RWPE2 (cell line): ENCODE measurements around the gene ME2.

ENCODE experiments used
- ATAC-seq: fragments of 200-7000 bp; cut with Tn5 transposase; 3 replicates; pipeline ENCODE4 v1.9.1; 2021; ENCODE audit warnings: low read depth
- DNase-seq: peaks from one replicate; pipeline ENCODE4 v3.0.0-alpha.2; 2020; ENCODE audit warnings: low spot score
- H3K27ac ChIP-seq: fragments of 450-650 bp; 2 replicates; pipeline ENCODE4 v1.5.1; 2017; ENCODE audit warnings: mild to moderate bottlenecking; ENCODE audit not compliant: poor library complexity, severe bottlenecking
- H3K27me3 ChIP-seq: fragments of 250-450 bp; sonication (Bioruptor Pico); 2 replicates; pipeline ENCODE4 v1.5.1; 2021; ENCODE audit warnings: mild to moderate bottlenecking, moderate library complexity; ENCODE audit not compliant: insufficient read depth, poor library complexity, severe bottlenecking
- H3K36me3 ChIP-seq: fragments of 250-450 bp; sonication (Bioruptor Pico); 2 replicates; pipeline ENCODE4 v1.5.1; 2020; ENCODE audit warnings: low read depth, mild to moderate bottlenecking, moderate library complexity
- H3K4me1 ChIP-seq: fragments of 250-450 bp; sonication (Bioruptor Pico); 2 replicates; pipeline ENCODE4 v1.5.1; 2021; ENCODE audit warnings: mild to moderate bottlenecking, moderate library complexity; ENCODE audit not compliant: insufficient read depth, poor library complexity, severe bottlenecking
- H3K4me3 ChIP-seq: fragments of 250-450 bp; sonication (Bioruptor Pico); 2 replicates; pipeline ENCODE4 v1.5.1; 2021; ENCODE audit warnings: mild to moderate bottlenecking, moderate library complexity; ENCODE audit not compliant: severe bottlenecking
- H3K9me3 ChIP-seq: fragments of 250-450 bp; sonication (Bioruptor Pico); 2 replicates; pipeline ENCODE4 v1.5.1; 2021; ENCODE audit warnings: mild to moderate bottlenecking, moderate library complexity; ENCODE audit not compliant: severe bottlenecking
- CTCF ChIP-seq: fragments of 450-650 bp; IDR thresholded peaks from one replicate; pipeline ENCODE4 v1.5.1; 2017; ENCODE audit warnings: mild to moderate bottlenecking, moderate library complexity; ENCODE audit not compliant: poor library complexity, severe bottlenecking

The ME2 gene

GRCh38 chr18:50911006-50911405 is 32.1 kb downstream of the ME2 start:
- peaks cover 12% of the 10 kb centered on the region; the same call in 1 of the 2 replicates for H3K36me3 ChIP-seq
- DNase-seq, result no peak

GRCh38 chr18:50917021-50917420 is 38.1 kb downstream of the ME2 start:
- DNase-seq, result no peak
- Histone ChIP-seq H3K9me3 (no peaks in the 10 kb centered on the region), H3K4me1 (no peaks in the 10 kb centered on the region), H3K36me3 (peaks cover 20% of the 10 kb centered on the region; the same call in 1 of the 2 replicates), H3K4me3 (no peak overlapping the region), H3K27ac (no peak overlapping the region), H3K27me3 (no peaks in the 10 kb centered on the region)
- ATAC-seq, result no peak
- no peak for TF ChIP-seq CTCF

More at GRCh38 chr18:50911006-50911405, 32.1 kb downstream of the ME2 start:
- Histone ChIP-seq H3K27me3 (no peaks in the 10 kb centered on the region), H3K4me3 (no peak overlapping the region), H3K27ac (no peak overlapping the region), H3K4me1 (no peaks in the 10 kb centered on the region), H3K9me3 (no peaks in the 10 kb centered on the region)
- ATAC-seq, result no peak
- no peak for TF ChIP-seq CTCF

GRCh38 chr18:50918153-50918552 is 39.2 kb downstream of the ME2 start:
- no peaks in the 10 kb centered on the region for H3K27me3 ChIP-seq
- H3K4me3 ChIP-seq, result no peak overlapping the region
- H3K4me1 ChIP-seq, result no peaks in the 10 kb centered on the region
- H3K36me3 ChIP-seq, result peaks cover 14% of the 10 kb centered on the region; the same call in 1 of the 2 replicates
- ATAC-seq (no peak), DNase-seq (no peak)
- no peak for TF ChIP-seq CTCF
- no peak overlapping the region for H3K27ac ChIP-seq
- H3K9me3 ChIP-seq, result no peaks in the 10 kb centered on the region

GRCh38 chr18:50924372-50924771 is 45.5 kb downstream of the ME2 start:
- no peak overlapping the region for H3K4me3 ChIP-seq
- ATAC-seq (no peak), DNase-seq (no peak)
- H3K9me3 ChIP-seq, result no peaks in the 10 kb centered on the region
- no peaks in the 10 kb centered on the region for H3K27me3 ChIP-seq
- H3K27ac ChIP-seq, result no peak overlapping the region
- TF ChIP-seq CTCF, result no peak
- H3K4me1 ChIP-seq, result no peaks in the 10 kb centered on the region
- H3K36me3 ChIP-seq, result peaks cover 40% of the 10 kb centered on the region

GRCh38 chr18:50926521-50926920 is 47.6 kb downstream of the ME2 start:
- peaks cover 27% of the 10 kb centered on the region for H3K36me3 ChIP-seq
- H3K27ac ChIP-seq, result no peak overlapping the region
- H3K4me1 ChIP-seq, result no peaks in the 10 kb centered on the region
- TF ChIP-seq CTCF, result no peak
- ATAC-seq (no peak), DNase-seq (no peak)
- H3K9me3 ChIP-seq, result no peaks in the 10 kb centered on the region
- no peak overlapping the region for H3K4me3 ChIP-seq
- no peaks in the 10 kb centered on the region for H3K27me3 ChIP-seq
